H1 (cell line): Measurements from ENCODE around the gene COX19. TPM values are rescaled to one million over a fixed set of nuclear protein-coding genes. Genes with fewer than 3 reads are reported as not detected.

ENCODE experiments used
- BCL11A ChIP-seq, 2 experiments: IDR thresholded peaks; one replicate each; pipeline ENCODE4 v1.6.1; 2011; ENCODE audit warnings: low read depth in 2 of 2, low read length in 2 of 2, mild to moderate bottlenecking in 2 of 2
- BRCA1 ChIP-seq: IDR thresholded peaks from 2 replicates; pipeline ENCODE4 v1.6.1; 2012; ENCODE audit warnings: low read depth, low read length, improper control_type of control experiment
- CBX5 ChIP-seq: fragments of 300-800, 300-1000 bp; sonication (generic); IDR thresholded peaks from 2 replicates; pipeline ENCODE4 v1.7.1; 2016; ENCODE audit warnings: antibody characterized with exemption, low read length, low read depth
- CEBPB ChIP-seq: IDR thresholded peaks from 2 replicates; pipeline ENCODE4 v1.6.1; 2012; ENCODE audit warnings: low read depth, low read length
- CREB1 ChIP-seq: IDR thresholded peaks from 2 replicates; pipeline ENCODE4 v1.6.1; 2012; ENCODE audit warnings: inconsistent platforms
- CTCF ChIP-seq, 3 experiments: IDR thresholded peaks; 1 replicate in 2 of 3; 2 replicates in 1 of 3; pipeline versions ENCODE4 v1.5.1 to v1.6.1; 2011; ENCODE audit warnings: low read length in 3 of 3, mild to moderate bottlenecking in 3 of 3, inconsistent platforms in 2 of 3, low read depth in 1 of 3, moderate library complexity in 1 of 3; ENCODE audit not compliant: insufficient read depth in 1 of 3; ENCODE audit errors: control extremely low read depth in 1 of 3
- EGR1 ChIP-seq: IDR thresholded peaks from 2 replicates; pipeline ENCODE4 v1.6.1; 2011; ENCODE audit warnings: low read depth, low read length, borderline replicate concordance
- EZH2 ChIP-seq: fragments of 200-600 bp; sonication (generic); IDR thresholded peaks from 2 replicates; pipeline ENCODE4 v1.7.1; 2012; ENCODE audit warnings: low read depth, mild to moderate bottlenecking, moderate library complexity, low read length, inconsistent platforms; ENCODE audit not compliant: severe bottlenecking
- HDAC2 ChIP-seq, 2 experiments: fragments of 300-600 bp in 1 of 2; sonication (generic) in 1 of 2; IDR thresholded peaks; 2 replicates each; pipeline ENCODE4 v1.6.1; 2011 to 2012; ENCODE audit warnings: low read depth in 2 of 2, low read length in 2 of 2, mild to moderate bottlenecking in 2 of 2, moderate library complexity in 2 of 2, borderline replicate concordance in 1 of 2, inconsistent platforms in 1 of 2
- KDM4A ChIP-seq: IDR thresholded peaks from one replicate; pipeline ENCODE4 v1.7.1; 2012; ENCODE audit warnings: low read depth, mild to moderate bottlenecking, moderate library complexity, low read length, inconsistent platforms; ENCODE audit not compliant: severe bottlenecking
- KDM5A ChIP-seq: fragments of 200-600 bp; IDR thresholded peaks from 2 replicates; pipeline ENCODE4 v1.7.1; 2012; ENCODE audit warnings: mild to moderate bottlenecking, low read length, inconsistent platforms, mixed read lengths
- NANOG ChIP-seq: IDR thresholded peaks from 2 replicates; pipeline ENCODE4 v1.6.1; 2011; ENCODE audit warnings: low read length, low read depth, mild to moderate bottlenecking, inconsistent platforms; ENCODE audit not compliant: insufficient read depth, poor library complexity, severe bottlenecking
- NRF1 ChIP-seq: IDR thresholded peaks from 2 replicates; pipeline ENCODE4 v1.6.1; 2011; ENCODE audit warnings: mild to moderate bottlenecking, low read depth, low read length, improper control_type of control experiment
- POU5F1 ChIP-seq: IDR thresholded peaks from 2 replicates; pipeline ENCODE4 v1.6.1; 2011; ENCODE audit warnings: low read depth, mild to moderate bottlenecking, low read length, moderate library complexity
- RAD21 ChIP-seq, 2 experiments: IDR thresholded peaks in 1 of 2; conservative IDR thresholded peaks in 1 of 2; 2 replicates each; pipeline ENCODE4 v1.6.1; 2011; ENCODE audit warnings: low read depth in 2 of 2, low read length in 2 of 2, improper control_type of control experiment in 1 of 2, inconsistent platforms in 1 of 2, mild to moderate bottlenecking in 1 of 2, moderate library complexity in 1 of 2
- SIN3A ChIP-seq, 2 experiments: IDR thresholded peaks in 1 of 2; conservative IDR thresholded peaks in 1 of 2; 2 replicates each; pipeline ENCODE4 v1.6.1; 2011 to 2012; ENCODE audit warnings: low read length in 2 of 2, improper control_type of control experiment in 1 of 2, low read depth in 1 of 2, mild to moderate bottlenecking in 1 of 2
- SIX5 ChIP-seq: IDR thresholded peaks from 2 replicates; pipeline ENCODE4 v1.6.1; 2011; ENCODE audit warnings: mild to moderate bottlenecking, low read depth, low read length
- SP1 ChIP-seq: IDR thresholded peaks from 2 replicates; pipeline ENCODE4 v1.6.1; 2011; ENCODE audit warnings: low read depth, low read length
- SRF ChIP-seq: IDR thresholded peaks from 2 replicates; pipeline ENCODE4 v1.6.1; 2011; ENCODE audit warnings: mild to moderate bottlenecking, low read depth, low read length, moderate library complexity
- ZNF274 ChIP-seq: IDR thresholded peaks from 2 replicates; pipeline ENCODE4 v1.7.0; 2012; ENCODE audit warnings: low read length, borderline replicate concordance; ENCODE audit errors: extremely low read depth
- polyA plus RNA-seq, 7 experiments: library from polyadenylated mRNA; depleted of rRNA in 3 of 7; stranded (reverse) in 5 of 7; unstranded in 2 of 7; fragments of >200 nt in 5 of 7; fragments of 200-250 nt in 2 of 7; gene quantifications; 1 replicate in 5 of 7; 2 replicates in 1 of 7; 4 replicates in 1 of 7; pipeline versions ENCODE4 v1.2.1 to v1.2.3, GENCODE V29; 2011 to 2013; ENCODE audit warnings: missing spikeins in 2 of 7, mixed read lengths in 2 of 7
- total RNA-seq: library from RNA; stranded (reverse); fragmentation: NEBNext Ultra II Directional; extraction: Animal tissue kit (Norgen Biotek cat#: 25700); gene quantifications from 2 replicates; pipeline ENCODE4 v1.2.1, GENCODE V29; 2021

COX19 gene
- total and polyA plus RNA-seq, 2 of the 8 experiments (the other 6 are each of a cell fraction or from before 2014, with no cell fraction given), result 3.9 to 7.9 TPM

GRCh38 chr7:992709-993607 is 17.6 kb upstream of the COX19 start (continued):
- TF ChIP-seq SRF, result 0 out of 2 replicates have a peak, but pooled peaks have one; percentile 19
- TF ChIP-seq EGR1, result peak; percentile 62; the same call in 1 of the 2 replicates
- TF ChIP-seq SP1, result no peak
- TF ChIP-seq CBX5, result no peak
- TF ChIP-seq CEBPB, result peak; percentile 34; the same call in 1 of the 2 replicates
- no peak for TF ChIP-seq EZH2
- peak; percentile 65 for TF ChIP-seq CREB1
- no peak for TF ChIP-seq ZNF274
- no peak for TF ChIP-seq POU5F1
- peak; percentile 39 for TF ChIP-seq NANOG
- no peak for TF ChIP-seq BCL11A (IDR thresholded peaks at IDR 0.05; ENCODE audit: low read depth in 2 of 2, low read length in 2 of 2)
- peak; percentile 71 to 90; a peak in 2 of 4 replicates for TF ChIP-seq SIN3A (conservative IDR thresholded peaks at IDR 0.05 in 1 of 2, IDR thresholded peaks at IDR 0.05 in 1 of 2; ENCODE audit: low read depth in 1 of 2, low read length in 2 of 2)
- TF ChIP-seq SIX5, result no peak
- TF ChIP-seq NRF1, result no peak
- peak in 2 of 3 experiments; percentile 100; a peak in 3 of 4 replicates for TF ChIP-seq CTCF (IDR thresholded peaks at IDR 0.05; ENCODE audit: control extremely low read depth in 1 of 3, insufficient read depth in 1 of 3, low read depth in 1 of 3, low read length in 3 of 3)
- no peak for TF ChIP-seq KDM5A
- TF ChIP-seq BRCA1, result no peak
- no peak for TF ChIP-seq KDM4A
- peak in 1 of 2 experiments; percentile 83; a peak in 1 of 4 replicates for TF ChIP-seq HDAC2 (IDR thresholded peaks at IDR 0.05; ENCODE audit: borderline replicate concordance in 1 of 2, low read depth in 2 of 2, low read length in 2 of 2)
- TF ChIP-seq RAD21 (IDR thresholded peaks at IDR 0.05 in 1 of 2, conservative IDR thresholded peaks at IDR 0.05 in 1 of 2; ENCODE audit: low read depth in 2 of 2, low read length in 2 of 2), result peak; percentile 96 to 98
